ENCODE data around the gene DRC1.

DNA sequence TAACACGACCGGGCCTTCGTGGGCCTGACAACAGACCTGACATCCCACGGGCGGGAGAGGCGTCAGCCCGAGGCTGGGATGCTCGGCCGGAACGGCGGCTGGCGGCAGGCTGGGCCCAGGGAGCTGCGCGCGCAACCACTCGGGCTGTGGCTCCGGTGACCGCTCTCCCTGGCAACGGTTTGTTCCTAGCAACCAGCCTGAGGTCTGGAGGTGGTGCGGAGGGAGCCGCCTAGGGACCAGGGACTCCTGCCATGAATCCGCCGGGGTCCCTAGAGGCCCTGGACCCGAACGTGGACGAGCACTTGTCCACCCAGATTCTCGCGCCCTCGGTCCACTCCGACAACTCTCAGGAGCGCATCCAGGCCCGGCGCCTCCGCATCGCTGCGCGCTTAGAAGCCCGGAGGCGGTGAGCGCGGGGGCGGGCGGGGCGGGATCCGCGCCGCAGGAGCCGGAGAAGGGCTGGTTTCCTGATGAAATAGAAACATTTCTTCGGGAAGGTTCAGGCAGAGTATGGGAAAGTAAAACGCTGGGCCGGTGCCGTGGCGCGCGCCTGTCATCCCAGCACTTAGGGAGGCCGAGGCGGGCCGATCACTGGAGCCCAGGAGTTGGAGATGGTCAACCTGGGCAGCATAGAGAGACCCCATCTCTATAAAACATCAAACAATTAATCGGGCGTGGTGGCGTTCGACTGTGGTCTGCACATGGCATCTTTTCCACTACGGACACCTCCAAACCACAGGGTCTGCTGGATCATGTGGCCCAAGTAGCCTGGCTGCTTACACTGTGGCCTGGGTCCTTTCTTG, at the start of gene DRC1:
- no peak for TF ChIP-seq EZH2 (IDR thresholded peaks at IDR 0.05; ENCODE audit: borderline replicate concordance, low read depth, low read length, poor library complexity, severe bottlenecking)
- TF ChIP-seq, protein P1, sequence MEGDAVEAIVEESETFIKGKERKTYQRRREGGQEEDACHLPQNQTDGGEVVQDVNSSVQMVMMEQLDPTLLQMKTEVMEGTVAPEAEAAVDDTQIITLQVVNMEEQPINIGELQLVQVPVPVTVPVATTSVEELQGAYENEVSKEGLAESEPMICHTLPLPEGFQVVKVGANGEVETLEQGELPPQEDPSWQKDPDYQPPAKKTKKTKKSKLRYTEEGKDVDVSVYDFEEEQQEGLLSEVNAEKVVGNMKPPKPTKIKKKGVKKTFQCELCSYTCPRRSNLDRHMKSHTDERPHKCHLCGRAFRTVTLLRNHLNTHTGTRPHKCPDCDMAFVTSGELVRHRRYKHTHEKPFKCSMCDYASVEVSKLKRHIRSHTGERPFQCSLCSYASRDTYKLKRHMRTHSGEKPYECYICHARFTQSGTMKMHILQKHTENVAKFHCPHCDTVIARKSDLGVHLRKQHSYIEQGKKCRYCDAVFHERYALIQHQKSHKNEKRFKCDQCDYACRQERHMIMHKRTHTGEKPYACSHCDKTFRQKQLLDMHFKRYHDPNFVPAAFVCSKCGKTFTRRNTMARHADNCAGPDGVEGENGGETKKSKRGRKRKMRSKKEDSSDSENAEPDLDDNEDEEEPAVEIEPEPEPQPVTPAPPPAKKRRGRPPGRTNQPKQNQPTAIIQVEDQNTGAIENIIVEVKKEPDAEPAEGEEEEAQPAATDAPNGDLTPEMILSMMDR (conservative IDR thresholded peaks at IDR 0.05; ENCODE audit: low read depth, low read length), result no peak

All from A673 (cell line).